Kidney epithelial cell (primary cell): ENCODE measurements around the gene ANKRD53. TPM values are rescaled to one million over a fixed set of nuclear protein-coding genes. Genes with fewer than 3 reads are reported as not detected.

Experiments used
- DNase-seq: peaks from one replicate; pipeline ENCODE4 v3.0.0-alpha.2; 2010; ENCODE audit warnings: low read depth
- H3K27me3 ChIP-seq: 2 replicates; pipeline ENCODE4 v1.6.0; 2011; ENCODE audit warnings: low read length; ENCODE audit not compliant: control insufficient read depth, insufficient read depth
- H3K36me3 ChIP-seq: 2 replicates; pipeline ENCODE4 v1.5.1; 2011; ENCODE audit warnings: low read length; ENCODE audit not compliant: control insufficient read depth, insufficient read depth
- H3K4me3 ChIP-seq: 2 replicates; pipeline ENCODE4 v1.5.1; 2011; ENCODE audit warnings: low read depth, mild to moderate bottlenecking, control low read depth, low read length
- CTCF ChIP-seq: IDR thresholded peaks from 2 replicates; pipeline ENCODE4 v1.5.1; 2011; ENCODE audit warnings: mild to moderate bottlenecking, moderate library complexity, low read length, control low read depth, inconsistent platforms; ENCODE audit not compliant: insufficient read depth, poor library complexity, severe bottlenecking
- total RNA-seq: library from RNA; depleted of rRNA; stranded (reverse); fragments of >200 nt; gene quantifications from 2 replicates; pipeline ENCODE4 v1.2.3, GENCODE V29; 2015

The ANKRD53 gene
- total RNA-seq, 1 donor from 2014 or later = 0.54 TPM

- no peak for DNase-seq
- H3K4me3 ChIP-seq = no peak overlapping the region
- TF ChIP-seq CTCF = no peak
- peaks cover 2% of the 10 kb centered on the region for H3K36me3 ChIP-seq
- no peaks in the 10 kb centered on the region for H3K27me3 ChIP-seq
Measured at GRCh38 chr2:70991142-70991541, 12.7 kb downstream of the ANKRD53 start.

- TF ChIP-seq CTCF = no peak
- H3K4me3 ChIP-seq = no peak overlapping the region
- H3K36me3 ChIP-seq = peaks cover 2% of the 10 kb centered on the region
- no peaks in the 10 kb centered on the region for H3K27me3 ChIP-seq
- DNase-seq = no peak
Measured at GRCh38 chr2:70991742-70992141, 13.3 kb downstream of the ANKRD53 start.

- DNase-seq = no peak
- Histone ChIP-seq H3K27me3 (no peaks in the 10 kb centered on the region), H3K4me3 (peak overlapping the region; percentile 80), H3K36me3 (peaks cover 2% of the 10 kb centered on the region)
- TF ChIP-seq CTCF = no peak
Measured at GRCh38 chr2:70992945-70993853, 14.8 kb downstream of the ANKRD53 start.

- DNase-seq = no peak
Measured at GRCh38 chr2:70994009-70994698, 15.7 kb downstream of the ANKRD53 start.

GRCh38 chr2:70994699-70995425, 16.4 kb downstream of the ANKRD53 start, which contains the start of gene TEX261:
TSS of gene TEX261 (minus strand) at chr2:70994873. CDS start at chr2:70994757, 116 bp downstream.
- DNase-seq = peak; percentile 32
- H3K36me3 ChIP-seq = peaks cover 2% of the 10 kb centered on the region
- H3K27me3 ChIP-seq = no peaks in the 10 kb centered on the region
- TF ChIP-seq CTCF = peak; percentile 54
- H3K4me3 ChIP-seq = peak within 1 kb of the TSS; percentile 80

More at GRCh38 chr2:70994009-70994698, 15.7 kb downstream of the ANKRD53 start:
- peaks cover 2% of the 10 kb centered on the region for H3K36me3 ChIP-seq
- peak overlapping the region; percentile 80 for H3K4me3 ChIP-seq
- no peak for TF ChIP-seq CTCF
- H3K27me3 ChIP-seq = no peaks in the 10 kb centered on the region
